ENCODE measurements around the gene TRAPPC14. TPM values are rescaled to one million over a fixed set of nuclear protein-coding genes. Genes with fewer than 3 reads are reported as not detected.

TRAPPC14 gene
- total and polyA plus RNA-seq, 4 donors, result 2.8 to 9.7 (median 5.2) TPM

GRCh38 chr7:100176096-100177044, 17.8 kb upstream of the TRAPPC14 start (continued):
- no peak for TF ChIP-seq HNF4G (IDR thresholded peaks at IDR 0.05)

GRCh38 chr7:100175296-100175935, 16.9 kb upstream of the TRAPPC14 start:
- WGBS, result 97% methylated on average over 14 of the region's 14 CpGs
- no peak for DNase-seq (ENCODE audit: low spot score)
- H3K9ac ChIP-seq (ENCODE audit: low read depth in 1 of 2, low read length in 2 of 2), result no peak overlapping the region

GRCh38 chr7:100174582-100174981, 16.1 kb upstream of the TRAPPC14 start:
- Histone ChIP-seq H3K9ac (ENCODE audit: low read depth in 1 of 2, low read length in 2 of 2) (no peak overlapping the region), H3K27me3 (ENCODE audit: control insufficient read depth in 4 of 4, insufficient read depth in 4 of 4, low read length in 3 of 4) (peaks cover 0 to 3% (median 2%) of the 10 kb centered on the region in 4 donors), H3K4me1 (ENCODE audit: control insufficient read depth in 4 of 4, insufficient read depth in 4 of 4, low read length in 3 of 4) (peaks cover 0 to 12% (median 7%) of the 10 kb centered on the region in 4 donors), H3K36me3 (ENCODE audit: control insufficient read depth in 4 of 4, insufficient read depth in 3 of 4, low read depth in 1 of 4, low read length in 3 of 4) (no peaks in the 10 kb centered on the region), H3K9me3 (ENCODE audit: control insufficient read depth in 4 of 4, low read length in 3 of 4) (no peaks in the 10 kb centered on the region), H3K27ac (ENCODE audit: low read depth in 1 of 2, low read length in 2 of 2) (no peak overlapping the region), H3K4me3 (ENCODE audit: low read depth in 1 of 3, low read length in 3 of 3) (no peak overlapping the region)
- 93% methylated on average over 5 of the region's 5 CpGs for WGBS
- no peak for TF ChIP-seq GABPA (IDR thresholded peaks at IDR 0.05 in 1 of 2, conservative IDR thresholded peaks at IDR 0.05 in 1 of 2)
- no peak for TF ChIP-seq YY1 (IDR thresholded peaks at IDR 0.05)
- no peak for TF ChIP-seq REST (IDR thresholded peaks at IDR 0.05)
- TF ChIP-seq TAF1 (conservative IDR thresholded peaks at IDR 0.05), result no peak
- TF ChIP-seq HNF4A (conservative IDR thresholded peaks at IDR 0.05), result no peak
- TF ChIP-seq FOXA1 (IDR thresholded peaks at IDR 0.05), result no peak
- no peak for TF ChIP-seq NR2F2 (IDR thresholded peaks at IDR 0.05)
- no peak for TF ChIP-seq HNF4G (IDR thresholded peaks at IDR 0.05)
- DNase-seq (ENCODE audit: low spot score), result no peak

More at GRCh38 chr7:100175296-100175935, 16.9 kb upstream of the TRAPPC14 start:
- Histone ChIP-seq H3K9me3 (ENCODE audit: control insufficient read depth in 4 of 4, low read length in 3 of 4) (no peaks in the 10 kb centered on the region), H3K27ac (ENCODE audit: low read depth in 1 of 2, low read length in 2 of 2) (no peak overlapping the region), H3K27me3 (ENCODE audit: control insufficient read depth in 4 of 4, insufficient read depth in 4 of 4, low read length in 3 of 4) (peaks cover 0 to 3% (median 1%) of the 10 kb centered on the region in 4 donors), H3K36me3 (ENCODE audit: control insufficient read depth in 4 of 4, insufficient read depth in 3 of 4, low read depth in 1 of 4, low read length in 3 of 4) (no peaks in the 10 kb centered on the region), H3K4me3 (ENCODE audit: low read depth in 1 of 3, low read length in 3 of 3) (no peak overlapping the region), H3K4me1 (ENCODE audit: control insufficient read depth in 4 of 4, insufficient read depth in 4 of 4, low read length in 3 of 4) (peaks cover 0 to 12% (median 7%) of the 10 kb centered on the region in 4 donors)
- TF ChIP-seq EGR1 (IDR thresholded peaks at IDR 0.05; ENCODE audit: low read depth in 2 of 2), result no peak
- TF ChIP-seq FOXA2 (IDR thresholded peaks at IDR 0.05), result no peak
- TF ChIP-seq RAD21 (IDR thresholded peaks at IDR 0.05), result no peak
- TF ChIP-seq TAF1 (conservative IDR thresholded peaks at IDR 0.05), result no peak
- TF ChIP-seq FOXA1 (IDR thresholded peaks at IDR 0.05), result no peak
- no peak for TF ChIP-seq CTCF (IDR thresholded peaks at IDR 0.05; ENCODE audit: low read depth, low read length, missing input control)
- no peak for TF ChIP-seq NR2F2 (IDR thresholded peaks at IDR 0.05)
- no peak for TF ChIP-seq RXRA (IDR thresholded peaks at IDR 0.05)
- TF ChIP-seq JUND (IDR thresholded peaks at IDR 0.05), result no peak
- TF ChIP-seq GABPA (IDR thresholded peaks at IDR 0.05 in 1 of 2, conservative IDR thresholded peaks at IDR 0.05 in 1 of 2), result no peak
- TF ChIP-seq HNF4A (conservative IDR thresholded peaks at IDR 0.05), result no peak

Measured in liver (tissue), 9 donors.